HG03520 (cell line): ENCODE measurements around the gene ITPK1.
"Not testable (repeated sequence)": the region's sequence is repeated elsewhere in the genome, so short reads cannot be mapped to it uniquely, and the experiment has no call there.

Experiments
- ATAC-seq: cut with Tn5 transposase; IDR thresholded peaks from one replicate; pipeline ENCODE4 v1.9.1; 2021; ENCODE audit warnings: mild to moderate bottlenecking, moderate library complexity; ENCODE audit not compliant: unreplicated experiment

Gene ITPK1

DNA sequence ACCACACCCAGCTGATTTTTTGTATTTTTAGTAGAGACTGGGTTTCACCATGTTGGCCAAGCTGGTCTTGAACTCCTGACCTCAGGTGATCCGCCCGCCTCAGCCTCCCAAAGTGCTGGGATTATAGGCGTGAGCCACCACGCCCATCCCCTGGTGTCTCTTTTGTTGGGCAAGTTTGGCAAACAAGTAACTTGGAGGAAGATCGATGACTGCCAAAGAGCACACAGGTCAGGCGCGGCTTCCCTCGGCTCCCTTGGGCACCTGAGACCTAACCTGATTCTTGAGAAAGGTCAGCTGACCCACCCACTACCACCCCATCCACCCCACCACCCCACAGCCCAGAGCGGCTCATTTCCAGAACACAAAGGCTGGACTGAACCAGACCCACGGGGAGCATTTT, 9.9 kb downstream of the ITPK1 start:
- not testable (repeated sequence) for ATAC-seq

DNA sequence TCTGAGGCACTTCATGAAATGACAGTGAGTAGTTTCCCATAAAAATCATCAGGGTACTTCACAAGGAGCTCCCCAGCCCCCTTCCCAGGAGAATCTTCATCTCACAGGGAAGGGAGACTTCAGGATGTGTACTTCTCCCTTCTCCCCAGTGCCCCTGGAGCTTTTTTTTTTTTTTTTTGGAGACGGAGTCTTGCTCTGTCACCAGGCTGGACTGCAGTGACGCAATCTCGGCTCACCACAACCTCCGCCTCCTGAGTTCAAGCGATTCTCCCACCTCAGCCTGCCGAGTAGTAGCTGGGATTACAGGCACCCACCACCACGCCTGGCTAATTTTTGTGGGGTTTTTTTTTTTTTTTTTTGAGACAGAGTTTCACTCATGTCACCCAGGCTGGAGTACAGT, 10.4 kb downstream of the ITPK1 start:
- ATAC-seq, result no peak

DNA sequence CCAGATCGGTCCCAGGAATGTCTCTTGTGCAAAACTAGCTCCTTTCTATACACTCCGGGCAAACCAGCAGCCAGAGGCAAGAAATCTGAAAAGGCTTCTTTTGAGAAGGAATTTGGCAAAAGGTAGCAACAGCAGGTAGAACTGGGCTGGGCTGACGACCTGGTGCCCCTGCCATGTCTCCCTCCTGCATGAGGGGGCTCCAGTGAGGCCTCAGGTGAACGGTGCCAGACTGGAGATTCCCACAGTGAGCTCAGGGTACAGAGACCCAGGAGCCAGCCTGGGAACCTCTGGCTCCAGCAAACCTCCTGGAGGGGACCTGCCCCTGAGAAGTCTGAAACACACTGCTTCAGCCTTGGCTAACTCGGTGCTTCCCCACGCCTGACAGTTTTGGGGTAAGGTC, 10.8 kb downstream of the ITPK1 start:
- ATAC-seq, result no peak

DNA sequence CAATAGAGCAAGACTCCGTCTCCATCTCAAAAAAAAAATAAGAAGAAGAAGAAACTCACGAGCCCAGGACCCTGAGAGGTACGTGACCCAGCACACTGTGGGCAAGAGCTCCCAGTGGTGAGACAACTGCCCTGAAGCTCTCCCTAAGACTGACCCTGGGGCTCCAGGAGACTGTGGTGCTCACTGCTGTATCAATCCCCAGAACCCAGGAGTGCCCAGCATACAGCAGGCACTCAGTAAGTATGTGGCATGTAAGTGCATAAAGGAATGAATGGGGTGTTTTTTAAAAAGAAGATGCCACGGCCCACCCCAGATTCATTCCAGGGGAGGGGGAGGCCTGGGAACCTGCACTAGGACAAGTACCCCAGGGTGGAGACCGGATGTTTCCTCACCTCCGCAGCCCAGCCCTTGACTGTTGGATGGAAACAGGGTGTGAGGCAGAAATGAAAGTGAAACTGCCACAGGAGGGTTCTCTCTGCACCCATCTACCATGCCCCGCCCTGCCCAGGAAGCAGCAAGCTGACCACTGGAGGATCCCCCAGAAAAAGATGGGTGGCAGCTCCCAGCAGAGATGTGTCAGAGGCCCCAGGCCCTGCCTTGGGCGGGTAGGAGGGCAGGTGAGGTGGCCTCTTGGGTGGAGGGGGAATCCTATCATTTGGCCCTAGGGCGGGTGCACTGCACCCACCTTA, 12.2 kb downstream of the ITPK1 start:
- ATAC-seq, result peak; percentile 88

DNA sequence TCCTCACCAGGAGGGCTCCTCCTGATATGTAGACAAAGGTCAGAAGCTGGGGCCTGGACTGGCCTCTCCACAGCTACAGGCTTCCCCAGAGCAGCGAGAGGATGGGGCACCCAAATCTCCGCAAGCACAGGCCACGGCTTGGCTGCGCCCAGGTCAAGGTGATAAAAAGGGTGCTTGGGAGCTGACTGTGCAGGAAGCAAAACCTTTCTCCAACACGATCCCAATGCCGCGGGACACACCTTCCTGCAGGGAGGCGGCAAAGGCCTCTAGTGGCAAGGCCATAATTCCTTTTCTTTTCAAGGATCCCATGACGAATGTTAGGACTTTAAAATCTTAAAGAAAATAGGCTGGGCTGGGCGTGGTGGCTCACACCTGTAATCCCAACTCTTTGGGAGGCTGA, 13.6 kb downstream of the ITPK1 start:
- no peak for ATAC-seq

DNA sequence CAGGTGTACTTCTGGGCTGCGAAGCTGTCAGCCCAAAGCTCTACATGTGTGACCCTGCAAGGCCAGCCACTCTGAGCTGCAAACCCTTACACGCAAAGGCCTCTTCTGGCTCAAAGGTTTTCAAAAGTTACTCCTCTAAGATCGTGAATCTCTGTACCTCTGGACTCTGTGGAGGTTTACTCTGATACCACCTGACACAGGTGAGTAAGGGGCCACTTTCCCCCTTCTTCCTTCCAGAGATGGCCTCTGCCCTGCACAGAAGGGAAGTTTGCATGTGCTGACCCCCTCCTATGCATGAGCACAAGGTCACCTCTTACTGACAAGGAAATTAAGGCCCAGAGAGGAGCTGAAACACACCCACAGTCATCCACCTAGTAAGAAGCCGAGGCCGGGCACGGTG, 14.5 kb downstream of the ITPK1 start:
- ATAC-seq, result no peak

DNA sequence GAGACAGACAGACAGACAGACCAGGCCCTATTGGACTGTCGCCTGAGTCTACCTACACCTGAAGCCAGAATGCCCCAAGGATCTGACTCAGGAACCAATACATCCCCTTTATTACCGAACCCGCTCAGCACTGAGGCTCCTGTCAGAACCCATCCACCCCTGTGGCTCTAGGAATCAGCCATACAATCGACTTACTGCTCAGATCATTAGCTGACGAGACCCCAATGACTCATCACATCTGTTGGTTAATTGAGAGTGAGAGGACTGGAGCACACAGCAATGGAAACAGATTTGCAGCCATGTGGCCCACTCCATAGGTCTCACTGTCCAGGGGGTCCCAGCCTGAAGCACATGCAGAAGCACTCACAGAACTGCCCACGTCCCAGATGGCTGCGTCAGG, 15.2 kb downstream of the ITPK1 start:
- ATAC-seq, result no peak

DNA sequence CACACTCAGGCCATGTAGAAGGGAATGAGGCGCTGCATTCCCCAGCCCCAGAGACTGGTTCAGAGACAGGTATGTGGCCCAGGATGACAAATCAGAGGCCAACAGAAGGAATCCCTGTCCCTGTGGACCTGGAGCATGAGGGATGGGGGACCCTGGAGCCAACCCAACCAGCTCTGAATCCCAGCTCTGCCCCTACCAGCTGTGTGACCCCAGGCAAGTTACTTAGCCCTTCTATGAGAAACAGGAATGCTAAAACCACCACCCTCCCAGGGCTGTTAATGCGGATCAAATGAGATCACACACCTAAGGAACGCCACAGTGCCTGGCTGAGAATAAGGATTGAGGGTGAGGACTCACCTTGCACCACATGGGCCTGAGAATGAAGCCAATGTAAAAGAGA, 15.6 kb downstream of the ITPK1 start:
- no peak for ATAC-seq

DNA sequence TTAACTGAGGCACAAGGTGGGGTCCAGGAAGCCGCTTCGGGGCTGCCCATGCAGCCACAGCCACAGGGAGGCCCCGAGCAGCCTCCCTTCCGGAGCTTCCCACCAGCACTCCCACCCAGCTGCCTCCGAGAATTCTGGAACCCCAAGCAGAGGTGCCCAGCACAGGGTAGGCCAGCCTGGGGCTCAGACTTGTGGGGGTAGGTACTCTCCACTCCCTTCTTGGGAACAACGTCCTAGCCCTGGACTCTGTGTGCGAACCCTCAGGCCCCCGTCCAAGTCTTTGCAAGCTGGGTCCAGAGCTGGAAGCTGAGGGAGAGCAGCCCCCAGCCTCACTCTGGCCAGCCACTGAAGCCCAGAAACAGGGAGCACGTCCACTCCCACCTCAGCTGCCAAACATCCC, 16.1 kb downstream of the ITPK1 start:
- no peak for ATAC-seq

DNA sequence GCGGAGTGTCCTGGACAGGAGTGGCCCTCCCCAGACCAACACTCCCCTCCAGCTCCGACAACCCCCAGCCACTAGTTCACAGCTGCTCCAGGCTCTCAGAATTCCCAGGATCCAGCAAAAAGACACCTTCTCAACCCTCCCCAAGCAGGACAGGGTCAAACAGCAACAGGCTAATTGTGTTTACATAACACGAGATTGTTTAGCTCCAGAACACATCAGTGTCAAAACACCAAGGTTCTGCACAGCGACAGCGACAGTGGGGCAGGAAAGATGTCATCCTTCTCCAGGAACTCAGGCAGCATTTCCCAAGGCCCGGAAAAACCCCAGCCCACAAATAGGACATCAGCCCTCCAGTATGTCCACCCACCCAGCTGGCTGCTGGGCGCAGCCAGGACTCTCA, 16.5 kb downstream of the ITPK1 start:
- no peak for ATAC-seq

DNA sequence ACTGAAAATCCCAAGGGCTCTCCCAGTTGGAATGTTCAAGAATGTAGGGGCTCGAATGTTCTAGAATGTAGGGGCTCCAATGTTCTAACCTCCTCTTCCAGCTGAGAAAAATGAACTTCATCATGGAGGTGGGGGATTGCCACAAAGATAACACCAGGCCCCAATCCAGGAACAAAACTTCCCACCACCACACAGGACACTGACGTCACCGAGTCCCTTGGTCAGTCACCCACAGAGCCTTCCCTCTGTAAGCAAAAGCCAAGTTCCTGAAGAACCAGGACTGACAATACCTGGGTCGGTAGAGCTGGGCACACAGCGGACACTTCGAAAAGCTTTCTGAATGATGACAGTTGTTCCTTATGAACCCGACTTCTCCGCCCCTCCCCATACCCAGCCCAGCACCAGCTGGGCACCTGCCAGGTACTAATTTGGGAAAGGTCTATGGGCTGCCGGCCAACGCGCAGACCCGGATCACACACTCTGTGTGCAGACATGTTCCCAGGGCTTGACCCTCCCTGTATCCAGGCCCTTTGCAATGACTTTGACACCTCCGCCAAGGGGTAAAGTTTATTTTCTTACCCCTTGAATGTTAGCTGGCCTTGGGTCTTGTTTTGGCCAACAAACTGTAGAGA, 18.9 kb downstream of the ITPK1 start:
- no peak for ATAC-seq

DNA sequence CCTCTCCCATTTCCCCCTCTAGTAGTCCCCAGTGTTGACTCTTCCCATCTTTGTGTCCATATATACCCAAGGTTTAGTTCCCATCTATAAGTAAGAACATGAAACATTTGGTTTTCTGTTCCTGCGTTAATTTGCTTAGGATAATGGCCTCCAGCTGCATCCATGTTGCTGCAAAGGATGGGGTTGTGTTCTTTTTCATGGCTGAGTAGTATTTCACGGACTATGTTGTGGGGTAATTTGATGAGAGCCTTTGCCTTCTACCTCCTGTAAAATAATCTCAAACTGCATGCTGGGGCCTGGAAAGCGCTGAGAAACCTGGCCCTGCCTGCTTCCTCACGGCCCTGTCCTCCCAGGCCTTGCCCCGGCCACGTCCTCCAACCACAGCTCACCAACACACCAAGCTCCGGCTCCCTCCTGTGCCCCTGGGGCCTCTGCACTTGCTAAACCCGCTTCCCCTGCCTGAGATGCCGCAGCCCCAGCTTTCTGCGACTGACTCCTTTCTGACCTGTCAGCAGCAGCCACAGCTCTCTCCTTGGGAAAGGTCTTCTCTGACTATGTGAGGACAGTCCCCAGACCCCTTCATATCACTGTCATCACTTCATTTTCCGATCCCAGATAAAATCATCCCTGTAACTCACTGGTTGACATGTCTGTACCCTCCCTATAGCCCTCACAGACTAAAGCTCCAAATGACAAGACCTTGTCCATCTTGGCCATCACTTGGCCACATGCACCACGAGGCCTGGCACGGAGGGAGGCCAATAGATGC, 19.8 kb downstream of the ITPK1 start:
- ATAC-seq, result no peak

DNA sequence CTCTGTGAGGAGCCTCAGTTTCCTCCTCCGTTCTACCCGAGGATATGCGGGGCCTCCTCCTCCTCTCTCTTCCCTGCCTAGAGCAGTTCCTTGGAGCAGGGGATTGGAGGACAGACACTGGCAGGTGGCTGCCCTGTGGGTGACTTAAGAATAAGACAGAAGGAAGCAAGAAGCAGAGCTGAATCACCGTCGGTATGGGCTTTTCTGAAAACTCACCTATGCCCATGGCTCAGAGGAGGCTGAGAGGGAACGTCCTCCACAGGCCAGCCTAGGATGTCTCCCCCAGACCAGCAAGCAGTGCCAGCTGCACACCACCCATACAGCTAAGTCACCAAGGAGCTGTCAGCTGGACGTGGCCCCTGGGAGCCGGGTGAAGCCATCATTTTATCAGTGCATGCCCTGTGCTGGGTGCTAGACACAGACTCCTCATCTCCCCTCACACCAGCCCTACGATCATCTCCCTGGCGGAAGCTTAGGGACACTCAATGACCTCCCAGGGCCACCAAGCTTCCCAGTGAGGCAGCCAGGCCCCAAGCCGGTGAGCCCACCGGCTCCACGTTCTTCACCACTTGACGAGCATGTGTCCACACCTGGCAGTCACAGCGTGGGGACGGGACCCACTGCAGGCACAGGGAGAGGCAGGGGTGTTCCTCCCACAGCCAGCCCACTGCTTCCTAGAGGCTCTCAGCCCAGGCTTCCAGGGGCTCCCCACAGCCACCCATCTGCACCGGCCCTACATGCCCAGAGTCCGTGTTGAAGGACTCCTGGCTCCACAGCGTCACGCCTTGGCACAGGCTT, 21.4 kb downstream of the ITPK1 start:
- ATAC-seq, result no peak

DNA sequence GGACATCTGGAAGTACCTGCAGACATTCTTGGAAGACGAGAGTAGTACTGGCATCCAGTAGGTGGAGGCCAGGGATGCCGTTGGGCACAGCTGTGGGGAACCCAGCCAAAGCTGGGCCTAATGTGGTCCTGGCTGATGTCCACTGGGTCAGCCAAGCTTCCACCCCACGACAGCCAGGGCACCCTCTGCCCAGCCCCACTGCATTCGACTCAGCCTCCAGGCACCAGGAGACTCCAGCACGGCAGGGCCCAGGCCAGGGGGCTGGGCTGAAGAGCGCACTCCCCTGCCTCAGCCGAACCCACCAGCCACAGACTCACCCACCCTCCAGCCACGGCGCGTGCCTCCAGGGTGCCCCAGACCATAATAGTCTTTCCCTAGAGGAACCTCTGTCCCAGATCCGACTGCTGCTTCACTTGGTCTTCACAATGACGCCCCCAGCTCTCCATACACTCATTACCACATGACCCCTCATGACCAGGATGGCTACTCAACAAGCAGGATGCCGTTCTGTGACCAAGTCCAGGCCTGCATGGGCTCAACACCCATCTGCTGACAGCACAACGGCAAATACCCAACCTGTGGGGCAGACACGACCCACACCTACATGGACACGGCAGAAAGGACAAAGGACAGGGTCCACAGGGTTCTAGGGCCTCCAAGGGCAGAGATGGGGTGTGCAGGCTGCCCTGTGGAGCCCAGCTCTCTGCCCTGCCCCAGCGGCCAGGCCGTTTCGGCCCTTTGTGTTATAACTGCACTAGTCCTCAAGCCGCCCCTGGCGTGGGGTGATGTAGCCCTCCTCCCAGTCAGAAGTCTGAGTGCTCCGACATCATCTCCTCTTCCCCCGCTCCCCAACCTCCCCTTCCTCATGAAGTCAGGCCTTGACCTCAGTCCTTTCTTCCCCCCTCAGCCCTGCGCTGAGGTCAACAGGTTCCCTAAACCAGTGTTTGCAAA, 22.8 kb downstream of the ITPK1 start:
- no peak for ATAC-seq

DNA sequence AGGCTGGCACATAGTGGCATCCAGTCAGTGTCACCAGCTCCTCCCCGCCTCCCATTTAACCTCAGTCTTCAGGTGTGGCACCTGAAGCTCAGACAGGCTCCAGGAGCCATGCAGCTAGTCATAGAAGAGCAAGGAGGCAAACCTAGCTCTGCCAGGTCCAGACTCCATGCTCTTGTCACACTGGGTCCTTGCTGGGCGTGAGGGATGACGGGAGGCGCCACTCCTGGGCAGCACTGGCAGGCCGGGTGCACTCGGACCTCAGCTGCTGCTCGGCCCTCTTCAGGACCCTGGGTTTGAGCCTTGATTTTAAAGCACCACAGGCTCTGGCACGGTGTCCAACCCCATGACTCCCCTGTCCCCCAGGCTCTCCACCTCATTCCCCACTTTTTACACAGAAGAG, 24.1 kb downstream of the ITPK1 start:
- no peak for ATAC-seq

DNA sequence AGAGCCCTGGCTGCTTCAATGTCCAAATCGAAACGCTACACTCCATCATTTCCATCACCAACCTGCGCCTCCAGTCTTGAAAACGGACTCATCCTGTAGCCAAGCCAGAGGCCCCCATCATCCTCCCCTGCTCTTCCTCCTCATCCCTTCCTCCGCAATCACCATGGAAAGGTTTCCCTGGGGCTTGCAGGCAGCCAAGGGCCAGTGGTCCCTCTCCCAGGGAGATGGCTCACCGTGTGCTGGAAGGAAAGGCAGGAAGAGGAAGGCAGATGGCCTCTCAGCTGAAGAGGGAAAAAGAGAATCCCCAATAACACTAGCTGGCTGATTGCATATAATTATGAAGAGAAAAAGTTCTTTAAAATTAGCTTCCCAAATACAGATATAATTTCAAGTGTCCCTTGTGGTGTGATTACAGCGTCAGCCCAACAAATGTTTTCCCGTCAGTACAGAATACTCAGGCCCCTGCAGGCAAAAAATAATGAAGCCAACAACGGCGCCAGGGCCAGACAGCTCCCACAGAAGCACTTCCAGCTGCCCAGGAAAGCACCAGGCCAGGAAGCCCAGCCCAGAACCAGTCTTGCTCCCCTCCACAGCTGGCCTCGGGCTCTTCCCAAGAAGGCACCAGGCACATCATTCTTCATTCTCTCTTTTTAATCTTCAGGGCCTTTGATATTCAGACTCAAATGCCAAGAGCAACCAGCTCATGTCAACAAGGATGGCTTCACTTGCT, 24.7 kb downstream of the ITPK1 start:
- no peak for ATAC-seq

DNA sequence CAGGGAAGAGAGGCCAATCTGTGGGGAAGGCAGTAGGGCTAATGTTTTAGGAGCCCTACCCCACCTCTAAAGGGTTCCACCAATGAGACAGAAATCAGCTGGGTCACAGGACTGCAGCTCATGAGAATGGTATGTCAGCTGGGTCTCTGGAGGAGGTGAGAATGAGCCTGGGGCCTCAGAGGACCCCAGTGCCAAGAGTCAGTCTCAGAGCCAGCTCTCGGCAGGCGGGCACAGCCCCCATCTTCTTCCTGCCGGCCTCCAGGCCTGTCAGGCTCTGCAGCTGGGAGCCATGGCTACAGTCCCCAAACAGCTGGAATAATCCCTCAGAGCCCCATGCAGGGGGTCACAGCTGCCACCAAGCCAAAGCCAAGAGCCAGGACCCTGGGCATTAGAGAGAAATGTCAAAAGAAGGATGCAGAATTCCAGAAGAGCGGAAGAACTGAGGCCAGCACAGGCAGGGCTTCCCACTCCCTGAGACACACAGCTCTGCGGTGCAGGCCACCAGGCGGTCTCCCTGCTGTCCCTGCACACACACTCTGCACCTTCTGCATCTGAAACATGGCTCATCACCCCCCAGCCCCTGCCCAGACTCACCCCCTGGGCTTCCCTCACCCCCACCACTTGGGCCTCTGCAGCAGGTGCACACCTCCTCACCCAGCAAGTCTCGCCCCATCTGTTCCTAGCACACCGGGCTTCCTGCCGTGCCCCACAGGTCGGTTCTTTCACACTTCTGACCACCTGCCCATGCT, 26.0 kb downstream of the ITPK1 start:
- ATAC-seq, result no peak

DNA sequence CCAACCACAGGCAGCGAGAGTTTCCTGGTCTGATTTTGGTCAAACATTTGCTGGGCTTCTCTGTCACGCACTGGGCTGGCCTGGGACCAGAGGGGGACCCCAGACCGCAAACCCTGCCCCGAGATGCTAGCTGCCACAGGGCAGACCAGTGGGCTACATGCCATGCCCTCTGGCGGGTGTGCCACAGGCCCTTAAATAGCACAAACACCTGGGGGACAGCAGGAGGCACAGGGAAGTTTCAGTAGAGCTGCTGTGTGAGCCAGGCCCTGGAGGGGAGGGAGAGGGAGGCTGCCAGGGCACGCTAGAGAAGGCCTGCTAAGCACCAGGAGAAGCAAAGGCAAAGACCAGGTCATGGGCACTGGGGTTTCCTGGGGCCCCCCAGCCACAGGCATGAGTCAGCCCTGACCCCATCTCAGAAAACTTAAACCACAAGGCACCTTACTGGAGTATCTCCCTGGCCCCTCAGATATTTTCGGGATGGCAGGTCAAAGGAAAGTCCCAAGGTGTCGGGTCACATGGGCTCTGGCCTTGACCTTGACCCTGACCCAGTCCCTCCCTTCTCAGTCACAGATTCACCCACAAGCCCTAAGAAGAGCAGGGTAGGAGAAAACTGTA, 29.2 kb downstream of the ITPK1 start:
- peak; percentile 44 for ATAC-seq
